Colonic mucosa (tissue), 4 donors: ENCODE results near the gene MAP2K5. TPM values are rescaled to one million over a fixed set of nuclear protein-coding genes. Genes with fewer than 3 reads are reported as not detected.

Source experiments
- DNase-seq: peaks from one replicate; pipeline ENCODE4 v3.0.0-alpha.2; 2020
- H3K27ac ChIP-seq: fragments of 200-600 bp; one replicate; pipeline ENCODE4 v1.8.0; 2021
- H3K27me3 ChIP-seq: fragments of 200-600 bp; one replicate; pipeline ENCODE4 v1.8.0; 2021
- H3K36me3 ChIP-seq: fragments of 200-600 bp; one replicate; pipeline ENCODE4 v1.8.0; 2021
- H3K4me1 ChIP-seq: fragments of 200-600 bp; one replicate; pipeline ENCODE4 v1.8.0; 2021; ENCODE audit warnings: mild to moderate bottlenecking
- H3K4me3 ChIP-seq: fragments of 200-600 bp; one replicate; pipeline ENCODE4 v1.8.0; 2021
- H3K9ac ChIP-seq, 2 donors: one replicate each; pipeline ENCODE4 v1.7.0; 2013; ENCODE audit warnings: control low read depth in 2 of 2, low read depth in 2 of 2, low read length in 2 of 2
- H3K9me3 ChIP-seq: fragments of 200-600 bp; one replicate; pipeline ENCODE4 v1.8.0; 2021
- intact Hi-C: fragments of 100-400 bp; cut with DNase I; formaldehyde crosslinking; loops from one replicate; pipeline ENCODE4 v1.14.1; 2022
- total RNA-seq, 2 donors: library from RNA; stranded (reverse); fragmentation: NEBNext Ultra II Directional in 1 of 2; extraction: Animal tissue kit (Norgen Biotek cat#: 25700) in 1 of 2; gene quantifications; one replicate each; pipeline ENCODE4 v1.2.1, GENCODE V29; 2021
- TF ChIP-seq, protein P1 (sequence below): fragments of 200-600 bp; IDR thresholded peaks from one replicate; pipeline ENCODE4 v1.8.0; 2022; ENCODE audit warnings: antibody characterized with exemption, mild to moderate bottlenecking
- donor health status: healthy.
- donor health status: DM: no; HTN: no; CAD: no.
- donor health status: DM: no; HTN: no; CAD: no.

The MAP2K5 gene
- total RNA-seq, 2 donors from 2014 or later, result 19.1 to 20.2 TPM

DNA sequence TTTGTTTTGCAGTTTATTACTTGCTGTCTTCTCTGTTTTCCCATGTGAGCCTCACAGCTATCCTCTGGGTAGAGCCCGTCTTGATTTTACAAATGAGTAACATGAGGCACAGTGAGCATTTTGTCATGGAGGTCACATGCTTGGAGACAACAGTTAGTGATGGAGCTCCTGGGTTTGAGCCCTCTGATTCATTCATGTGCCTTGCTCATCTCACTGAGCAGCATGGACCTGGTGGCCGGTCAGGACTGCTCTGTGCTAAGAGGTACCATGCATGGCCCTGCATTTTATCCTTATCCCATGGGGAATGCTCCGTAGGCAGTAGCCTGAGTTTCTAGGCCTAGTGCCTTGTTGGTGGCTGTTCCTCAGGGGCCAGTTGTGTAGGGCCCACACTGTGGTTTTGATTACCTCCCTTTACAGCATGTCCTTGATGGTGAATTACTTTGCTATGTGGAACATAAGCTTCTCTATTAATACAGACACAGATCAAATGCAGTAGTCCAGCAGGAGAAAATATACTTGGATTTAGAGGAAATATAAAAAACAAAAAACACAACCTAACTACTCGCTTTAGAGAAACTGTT, 35.6 kb downstream of the MAP2K5 start:
- H3K36me3 ChIP-seq, result no peaks in the 10 kb centered on the region
- intact Hi-C loops, result no loop called here
- TF ChIP-seq, protein P1, sequence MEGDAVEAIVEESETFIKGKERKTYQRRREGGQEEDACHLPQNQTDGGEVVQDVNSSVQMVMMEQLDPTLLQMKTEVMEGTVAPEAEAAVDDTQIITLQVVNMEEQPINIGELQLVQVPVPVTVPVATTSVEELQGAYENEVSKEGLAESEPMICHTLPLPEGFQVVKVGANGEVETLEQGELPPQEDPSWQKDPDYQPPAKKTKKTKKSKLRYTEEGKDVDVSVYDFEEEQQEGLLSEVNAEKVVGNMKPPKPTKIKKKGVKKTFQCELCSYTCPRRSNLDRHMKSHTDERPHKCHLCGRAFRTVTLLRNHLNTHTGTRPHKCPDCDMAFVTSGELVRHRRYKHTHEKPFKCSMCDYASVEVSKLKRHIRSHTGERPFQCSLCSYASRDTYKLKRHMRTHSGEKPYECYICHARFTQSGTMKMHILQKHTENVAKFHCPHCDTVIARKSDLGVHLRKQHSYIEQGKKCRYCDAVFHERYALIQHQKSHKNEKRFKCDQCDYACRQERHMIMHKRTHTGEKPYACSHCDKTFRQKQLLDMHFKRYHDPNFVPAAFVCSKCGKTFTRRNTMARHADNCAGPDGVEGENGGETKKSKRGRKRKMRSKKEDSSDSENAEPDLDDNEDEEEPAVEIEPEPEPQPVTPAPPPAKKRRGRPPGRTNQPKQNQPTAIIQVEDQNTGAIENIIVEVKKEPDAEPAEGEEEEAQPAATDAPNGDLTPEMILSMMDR, result no peak
- no peak for DNase-seq
- no peaks in the 10 kb centered on the region for H3K4me1 ChIP-seq
- no peaks in the 10 kb centered on the region for H3K27me3 ChIP-seq
- no peak overlapping the region for H3K9ac ChIP-seq
- H3K9me3 ChIP-seq, result no peaks in the 10 kb centered on the region
- H3K4me3 ChIP-seq, result no peak overlapping the region
- no peak overlapping the region for H3K27ac ChIP-seq

- H3K27ac ChIP-seq, result no peak overlapping the region
- TF ChIP-seq, protein P1, result no peak
- intact Hi-C loops, result no loop called here
Measured at GRCh38 chr15:67579164-67579563, 36.7 kb downstream of the MAP2K5 start.

GRCh38 chr15:67579967-67580366, 37.5 kb downstream of the MAP2K5 start:
- no peak overlapping the region for H3K27ac ChIP-seq
- intact Hi-C loops, result no loop called here
- no peaks in the 10 kb centered on the region for H3K27me3 ChIP-seq
- TF ChIP-seq, protein P1, result no peak
- no peak overlapping the region for H3K9ac ChIP-seq
- no peaks in the 10 kb centered on the region for H3K4me1 ChIP-seq
- no peak overlapping the region for H3K4me3 ChIP-seq
- no peak for DNase-seq
- no peaks in the 10 kb centered on the region for H3K9me3 ChIP-seq
- H3K36me3 ChIP-seq, result no peaks in the 10 kb centered on the region

More at GRCh38 chr15:67579164-67579563, 36.7 kb downstream of the MAP2K5 start:
- Histone ChIP-seq H3K4me1 (no peaks in the 10 kb centered on the region), H3K4me3 (no peak overlapping the region), H3K9me3 (no peaks in the 10 kb centered on the region), H3K36me3 (no peaks in the 10 kb centered on the region), H3K9ac (no peak overlapping the region), H3K27me3 (no peaks in the 10 kb centered on the region)
- no peak for DNase-seq

GRCh38 chr15:67584157-67584556, 41.7 kb downstream of the MAP2K5 start:
- intact Hi-C loops, result no loop called here
- H3K27me3 ChIP-seq, result no peaks in the 10 kb centered on the region
- no peak overlapping the region for H3K4me3 ChIP-seq
- no peaks in the 10 kb centered on the region for H3K9me3 ChIP-seq
- no peak for DNase-seq
- TF ChIP-seq, protein P1, result no peak
- H3K27ac ChIP-seq, result no peak overlapping the region
- H3K4me1 ChIP-seq, result no peaks in the 10 kb centered on the region
- H3K9ac ChIP-seq, result no peak overlapping the region
- no peaks in the 10 kb centered on the region for H3K36me3 ChIP-seq

DNA sequence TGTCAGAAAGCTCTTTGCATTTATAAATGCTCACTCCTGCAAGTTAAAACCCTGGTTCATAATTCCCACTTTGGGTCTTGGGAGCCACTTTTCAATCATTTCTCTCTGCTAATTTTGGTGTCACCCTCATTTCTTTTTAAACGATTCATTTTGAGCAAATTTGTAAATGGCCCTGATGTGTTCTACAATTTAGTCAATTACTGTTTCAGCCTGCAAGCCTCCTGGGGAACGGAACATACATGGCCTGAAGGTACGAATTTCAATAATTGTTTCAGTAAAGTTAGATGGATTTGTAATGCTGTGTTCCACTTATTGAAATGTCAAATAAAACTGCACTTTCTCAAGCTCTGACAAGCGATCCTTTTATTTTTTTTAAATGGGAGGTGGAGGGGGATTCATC, 43.2 kb downstream of the MAP2K5 start:
- no peak overlapping the region for H3K9ac ChIP-seq
- H3K27ac ChIP-seq, result no peak overlapping the region
- H3K36me3 ChIP-seq, result no peaks in the 10 kb centered on the region
- no peak for DNase-seq
- H3K27me3 ChIP-seq, result no peaks in the 10 kb centered on the region
- H3K4me3 ChIP-seq, result no peak overlapping the region
- H3K9me3 ChIP-seq, result no peaks in the 10 kb centered on the region
- TF ChIP-seq, protein P1, result no peak
- intact Hi-C loops, result no loop called here
- H3K4me1 ChIP-seq, result no peaks in the 10 kb centered on the region
